Naive thymus-derived CD4-positive, alpha-beta T cell (primary cell): ENCODE data around the gene MYL10. TPM values are rescaled to one million over a fixed set of nuclear protein-coding genes. Genes with fewer than 3 reads are reported as not detected.

Experiments
- ATAC-seq: fragments of 150-1000 bp; cut with Tn5 transposase; 2 replicates; pipeline ENCODE4 v1.10.0; 2021; ENCODE audit warnings: mild to moderate bottlenecking, moderate library complexity
- CTCF ChIA-PET: fragments of 350-600 bp; sonication (Branson Sonifier 250); formaldehyde crosslinking; loops from one replicate; lab custom pipeline; 2021; ENCODE audit warnings: antibody characterized with exemption; lab: Charles Lee
- POLR2A ChIA-PET: fragments of 350-600 bp; sonication (Branson Sonifier 250); formaldehyde crosslinking; loops from one replicate; lab custom pipeline; 2021; ENCODE audit warnings: antibody characterized with exemption, inconsistent platforms; lab: Charles Lee
- DNase-seq, 9 donors: peaks; one replicate each; pipeline versions ENCODE4 v3.0.0 to v3.0.0-alpha.2; 2020 to 2022; ENCODE audit warnings: mixed read lengths in 1 of 9
- H3K27ac ChIP-seq: one replicate; pipeline ENCODE4 v1.7.0; 2013; ENCODE audit warnings: mild to moderate bottlenecking, low read depth, low read length, moderate library complexity
- H3K27me3 ChIP-seq, 2 donors: one replicate each; pipeline ENCODE4 v1.7.0; 2013; ENCODE audit warnings: low read length in 2 of 2, mild to moderate bottlenecking in 2 of 2, moderate library complexity in 2 of 2; ENCODE audit not compliant: control insufficient read depth in 2 of 2, insufficient read depth in 2 of 2
- H3K36me3 ChIP-seq, 3 experiments: 1 replicate in 2 of 3; 2 replicates in 1 of 3; pipeline ENCODE4 v1.7.0; 2013; ENCODE audit warnings: low read length in 3 of 3, mild to moderate bottlenecking in 3 of 3, moderate library complexity in 1 of 3; ENCODE audit not compliant: insufficient read depth in 3 of 3, control insufficient read depth in 2 of 3
- H3K4me1 ChIP-seq, 2 donors: one replicate each; pipeline ENCODE4 v1.7.0; 2013; ENCODE audit warnings: low read length in 2 of 2, mild to moderate bottlenecking in 2 of 2, moderate library complexity in 1 of 2; ENCODE audit not compliant: control insufficient read depth in 2 of 2, insufficient read depth in 2 of 2
- H3K4me3 ChIP-seq: 2 replicates; pipeline ENCODE4 v1.7.0; 2013; ENCODE audit warnings: mild to moderate bottlenecking, low read length
- H3K9me3 ChIP-seq, 3 experiments: 1 replicate in 2 of 3; 2 replicates in 1 of 3; pipeline ENCODE4 v1.7.0; 2013; ENCODE audit warnings: low read length in 3 of 3; ENCODE audit not compliant: control insufficient read depth in 2 of 3
- H3K27ac Mint-ChIP-seq, 9 donors: one replicate each; pipeline ENCODE4 v1.8.0; 2020 to 2022; ENCODE audit warnings: mixed read lengths in 9 of 9, mild to moderate bottlenecking in 8 of 9, moderate library complexity in 5 of 9, inconsistent platforms in 2 of 9
- H3K27me3 Mint-ChIP-seq, 5 donors: one replicate each; pipeline ENCODE4 v1.8.0; 2021 to 2022; ENCODE audit warnings: mixed read lengths in 5 of 5, mild to moderate bottlenecking in 1 of 5
- H3K36me3 Mint-ChIP-seq, 5 donors: one replicate each; pipeline ENCODE4 v1.8.0; 2020 to 2022; ENCODE audit warnings: mixed read lengths in 5 of 5, mild to moderate bottlenecking in 3 of 5, inconsistent platforms in 1 of 5
- H3K4me1 Mint-ChIP-seq, 7 donors: one replicate each; pipeline ENCODE4 v1.8.0; 2020 to 2022; ENCODE audit warnings: mixed read lengths in 7 of 7, mild to moderate bottlenecking in 3 of 7, inconsistent platforms in 1 of 7
- H3K4me3 Mint-ChIP-seq, 10 donors: one replicate each; pipeline ENCODE4 v1.8.0; 2020 to 2022; ENCODE audit warnings: mild to moderate bottlenecking in 10 of 10, mixed read lengths in 10 of 10, moderate library complexity in 6 of 10, inconsistent platforms in 2 of 10
- H3K9me3 Mint-ChIP-seq, 11 donors: one replicate each; pipeline ENCODE4 v1.8.0; 2020 to 2022; ENCODE audit warnings: mixed read lengths in 11 of 11, mild to moderate bottlenecking in 4 of 11, inconsistent platforms in 1 of 11, moderate library complexity in 1 of 11
- intact Hi-C, 2 donors: fragments of 100-400 bp; cut with micrococcal nuclease; formaldehyde crosslinking; loops; one replicate each; pipeline ENCODE4 v1.15.1; 2023
- polyA plus RNA-seq, 2 donors: library from polyadenylated mRNA; unstranded; fragments of 300-500 nt; fragmentation: Illumina TruSeq; gene quantifications; one replicate each; pipeline ENCODE4 v1.2.3, GENCODE V29; 2021
- total RNA-seq, 6 experiments: library from RNA in 5 of 6; stranded (reverse) in 5 of 6; gene quantifications; 1 replicate in 5 of 6; 2 replicates in 1 of 6; pipeline ENCODE4 v1.2.3 and lab custom pipeline; 2021 to 2026

The MYL10 gene
- total and polyA plus RNA-seq, 7 experiments from 2014 or later, result not detected

- no peaks in the 10 kb centered on the region for H3K4me1 ChIP-seq
- no peaks in the 10 kb centered on the region for H3K36me3 ChIP-seq
- H3K27ac ChIP-seq, result no peak overlapping the region
- H3K36me3 Mint-ChIP-seq, result no peaks in the 10 kb centered on the region
- H3K9me3 ChIP-seq, result no peaks in the 10 kb centered on the region
- H3K27me3 Mint-ChIP-seq, result peaks cover 0 to 4% (median 0%) of the 10 kb centered on the region in 5 donors
- H3K27me3 ChIP-seq, result no peaks in the 10 kb centered on the region
- peaks cover 0 to 1% (median 0%) of the 10 kb centered on the region in 7 donors for H3K4me1 Mint-ChIP-seq
- H3K27ac Mint-ChIP-seq, result no peak overlapping the region
- intact Hi-C loops, result loop anchor here (1.0 to 10.0 kb wide), 6 partner anchors 59 to 670 kb away; partner anchors contain the start of gene CUX1 (in 1 of the 2)
- peak; percentile 32 to 70 (median 60) for DNase-seq
- H3K4me3 Mint-ChIP-seq, result peak overlapping the region in 1 of 10 donors; percentile 23
- CTCF ChIA-PET, result interaction anchor here (0.6 to 1.0 kb wide), 4 partner anchors 14 to 665 kb away, joined by 3 read pairs; no protein-coding TSS in a partner anchor
- peak; percentile 84 for ATAC-seq
- POLR2A ChIA-PET, result no interaction called here
- no peaks in the 10 kb centered on the region for H3K9me3 Mint-ChIP-seq
- no peak overlapping the region for H3K4me3 ChIP-seq
These were observed 26.4 kb downstream of the MYL10 start for GRCh38 chr7:101602484-101603241.

GRCh38 chr7:101602082-101602481 lies 27.0 kb downstream of the MYL10 start:
- CTCF ChIA-PET, result interaction anchor here (0.6 kb wide), 1 partner anchor 151 kb away, joined by 5 read pairs; no protein-coding TSS in a partner anchor
- Histone ChIP-seq H3K4me3 (no peak overlapping the region), H3K27me3 (no peaks in the 10 kb centered on the region), H3K36me3 (no peaks in the 10 kb centered on the region), H3K9me3 (no peaks in the 10 kb centered on the region), H3K27ac (no peak overlapping the region), H3K4me1 (no peaks in the 10 kb centered on the region)
- intact Hi-C loops, result loop anchor here (1.0 to 10.0 kb wide), 6 partner anchors 59 to 670 kb away; partner anchors contain the start of gene CUX1 (in 1 of the 2)
- Mint-ChIP-seq H3K4me1 (peaks cover 0 to 1% (median 0%) of the 10 kb centered on the region in 7 donors), H3K27me3 (peaks cover 0 to 4% (median 0%) of the 10 kb centered on the region in 5 donors), H3K4me3 (no peak overlapping the region), H3K36me3 (no peaks in the 10 kb centered on the region), H3K27ac (no peak overlapping the region), H3K9me3 (no peaks in the 10 kb centered on the region)
- DNase-seq, result peak in 2 of 9 donors; percentile 2 to 6
- no peak for ATAC-seq
- POLR2A ChIA-PET, result no interaction called here

GRCh38 chr7:101599787-101600186 lies 29.3 kb downstream of the MYL10 start:
- intact Hi-C loops, result loop anchor here in 1 of 2 donors (10.0 kb wide), 1 partner anchor 215 kb away; the partner anchor contains the start of gene CUX1
- H3K27ac Mint-ChIP-seq, result no peak overlapping the region
- ChIA-PET POLR2A (no interaction called here), CTCF (interaction anchor here (0.7 kb wide), 1 partner anchor 28 kb away, joined by 3 read pairs; no protein-coding TSS in a partner anchor)
- H3K27me3 ChIP-seq, result no peaks in the 10 kb centered on the region
- H3K4me3 ChIP-seq, result no peak overlapping the region
- H3K4me1 ChIP-seq, result no peaks in the 10 kb centered on the region
- DNase-seq (no peak), ATAC-seq (no peak)
- no peaks in the 10 kb centered on the region for H3K36me3 Mint-ChIP-seq
- H3K9me3 ChIP-seq, result no peaks in the 10 kb centered on the region
- H3K4me3 Mint-ChIP-seq, result no peak overlapping the region
- H3K27me3 Mint-ChIP-seq, result peaks cover 0 to 6% (median 0%) of the 10 kb centered on the region in 5 donors
- no peaks in the 10 kb centered on the region for H3K36me3 ChIP-seq
- H3K4me1 Mint-ChIP-seq, result no peaks in the 10 kb centered on the region
- H3K27ac ChIP-seq, result no peak overlapping the region
- H3K9me3 Mint-ChIP-seq, result no peaks in the 10 kb centered on the region

DNA sequence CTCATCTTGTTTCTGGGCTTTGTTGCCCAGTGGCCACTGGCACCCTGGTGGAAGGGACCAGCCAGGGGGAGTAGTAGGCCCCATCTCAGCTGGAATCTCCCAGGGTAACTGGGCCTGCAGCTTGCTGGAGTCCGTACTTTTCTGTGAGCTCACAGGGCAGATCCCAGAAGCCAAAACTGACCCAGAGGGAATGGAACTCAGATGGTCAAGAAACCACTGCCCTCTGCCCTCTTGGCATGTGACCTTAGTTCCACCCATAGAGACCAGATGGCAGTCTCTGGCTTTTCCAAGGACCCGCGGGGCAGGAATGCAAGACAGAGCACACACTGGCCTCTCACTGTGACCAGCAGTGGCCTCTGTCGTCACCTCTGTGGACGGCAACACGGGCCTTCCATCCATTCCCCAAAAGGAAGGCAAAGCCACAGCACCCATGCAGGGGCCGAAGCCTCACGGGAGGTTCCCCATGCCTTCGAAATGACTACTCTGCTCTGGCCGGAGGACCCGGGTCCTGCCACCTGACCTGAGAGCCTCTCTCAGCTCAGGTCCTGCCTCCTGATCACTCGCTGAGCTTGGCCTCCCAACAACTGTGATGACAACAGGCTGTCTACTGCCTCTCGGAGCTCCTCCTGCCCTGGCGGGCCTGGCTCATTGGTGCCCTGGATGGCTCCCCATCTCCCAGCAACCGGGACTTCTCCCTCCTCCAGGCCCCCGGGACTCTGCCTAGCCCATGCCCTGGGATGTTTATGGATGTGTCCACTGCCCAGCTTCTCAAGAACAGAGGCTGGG lies 29.9 kb downstream of the MYL10 start:
- no peaks in the 10 kb centered on the region for H3K4me1 Mint-ChIP-seq
- ATAC-seq, result no peak

GRCh38 chr7:101598422-101598985 lies 30.6 kb downstream of the MYL10 start:
- ATAC-seq (no peak), DNase-seq (no peak)
- Histone ChIP-seq H3K9me3 (no peaks in the 10 kb centered on the region), H3K4me3 (no peak overlapping the region), H3K27me3 (no peaks in the 10 kb centered on the region), H3K4me1 (no peaks in the 10 kb centered on the region), H3K36me3 (no peaks in the 10 kb centered on the region), H3K27ac (no peak overlapping the region)
- Mint-ChIP-seq H3K36me3 (no peaks in the 10 kb centered on the region), H3K27ac (no peak overlapping the region), H3K4me1 (no peaks in the 10 kb centered on the region), H3K4me3 (no peak overlapping the region), H3K27me3 (peaks cover 0 to 6% (median 0%) of the 10 kb centered on the region in 5 donors), H3K9me3 (no peaks in the 10 kb centered on the region)
- intact Hi-C loops, result no loop called here
- POLR2A ChIA-PET, result no interaction called here
- CTCF ChIA-PET, result no interaction called here

More for the DNA sequence above, 29.9 kb downstream of the MYL10 start:
- H3K27me3 Mint-ChIP-seq, result peaks cover 0 to 6% (median 0%) of the 10 kb centered on the region in 5 donors
- intact Hi-C loops, result no loop called here
- no peak overlapping the region for H3K27ac Mint-ChIP-seq
- Histone ChIP-seq H3K27me3 (no peaks in the 10 kb centered on the region), H3K36me3 (no peaks in the 10 kb centered on the region), H3K9me3 (no peaks in the 10 kb centered on the region), H3K27ac (no peak overlapping the region), H3K4me3 (no peak overlapping the region), H3K4me1 (no peaks in the 10 kb centered on the region)
- no peak overlapping the region for H3K4me3 Mint-ChIP-seq
- DNase-seq, result no peak
- CTCF ChIA-PET, result no interaction called here
- no peaks in the 10 kb centered on the region for H3K36me3 Mint-ChIP-seq
- POLR2A ChIA-PET, result no interaction called here
- no peaks in the 10 kb centered on the region for H3K9me3 Mint-ChIP-seq

DNA sequence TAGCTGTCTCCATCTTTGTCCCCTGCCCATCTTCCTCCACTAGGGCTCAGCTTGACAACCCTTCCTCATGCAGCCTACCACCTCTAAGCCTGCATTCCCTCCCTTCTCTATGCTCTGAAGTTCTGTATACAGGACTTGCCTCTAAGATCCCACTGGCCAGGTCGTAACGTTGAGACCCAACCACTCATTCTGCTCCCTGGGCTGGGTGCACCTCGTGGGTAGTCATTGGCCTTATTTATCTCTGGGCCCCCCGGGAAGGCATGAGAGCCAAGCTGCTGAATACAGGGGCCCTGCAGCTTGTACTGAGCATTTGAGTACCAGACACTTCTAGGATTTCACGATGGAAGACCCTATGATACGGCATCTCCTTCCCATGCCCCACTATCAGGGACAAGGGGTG lies 31.2 kb downstream of the MYL10 start:
- no peak overlapping the region for H3K4me3 ChIP-seq
- H3K9me3 ChIP-seq, result no peaks in the 10 kb centered on the region
- peaks cover 0 to 6% (median 0%) of the 10 kb centered on the region in 5 donors for H3K27me3 Mint-ChIP-seq
- no peak overlapping the region for H3K4me3 Mint-ChIP-seq
- ChIA-PET CTCF (no interaction called here), POLR2A (no interaction called here)
- no peak for ATAC-seq
- H3K4me1 Mint-ChIP-seq, result no peaks in the 10 kb centered on the region
- no peaks in the 10 kb centered on the region for H3K27me3 ChIP-seq
- H3K36me3 Mint-ChIP-seq, result no peaks in the 10 kb centered on the region
- H3K27ac Mint-ChIP-seq, result no peak overlapping the region
- no peaks in the 10 kb centered on the region for H3K9me3 Mint-ChIP-seq
- no peaks in the 10 kb centered on the region for H3K4me1 ChIP-seq
- intact Hi-C loops, result no loop called here
- no peak overlapping the region for H3K27ac ChIP-seq
- H3K36me3 ChIP-seq, result no peaks in the 10 kb centered on the region
- no peak for DNase-seq
